ENCODE measurements around the gene PARVG.

The PARVG gene

DNA sequence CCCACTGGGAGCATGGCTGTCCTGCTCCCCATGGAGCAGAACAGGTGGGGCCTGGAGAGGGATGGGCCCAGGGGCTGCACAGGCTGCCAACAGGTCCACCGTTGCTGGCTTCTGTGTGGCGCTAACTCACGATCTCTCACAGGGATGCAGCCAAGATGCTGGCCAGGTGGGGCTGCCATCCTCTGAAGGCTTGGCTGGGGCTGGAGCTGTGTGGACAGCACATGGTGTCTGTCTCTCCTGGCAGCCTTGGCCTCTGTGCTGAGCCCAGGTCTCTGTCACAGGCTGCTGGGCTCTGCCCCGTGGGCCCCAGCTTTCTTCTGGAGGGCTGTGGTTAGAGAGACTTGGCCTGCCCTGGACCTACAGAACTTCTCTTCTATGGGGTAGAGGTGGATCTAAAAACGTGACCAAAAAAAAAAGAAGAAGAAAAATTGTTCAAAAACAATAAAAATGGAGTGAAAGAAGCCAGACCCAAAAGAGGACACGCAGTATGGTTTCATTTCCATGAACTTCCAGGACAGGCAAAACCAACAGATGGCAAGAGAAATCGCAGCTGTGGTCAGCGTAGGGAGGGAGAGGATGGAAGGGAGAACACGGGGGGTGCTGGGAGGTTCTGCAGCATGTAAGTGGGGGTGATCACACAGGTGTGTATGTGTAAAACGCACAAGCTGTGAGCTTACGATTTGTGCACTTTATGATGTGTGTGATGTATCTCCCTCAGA is 12.2 kb downstream of the PARVG start:
- Histone ChIP-seq H3K4me3 (ENCODE audit: low read depth in 1 of 2, low read length in 2 of 2) (no peak overlapping the region), H3K27me3 (ENCODE audit: control insufficient read depth in 1 of 2, insufficient read depth in 2 of 2, low read length in 2 of 2) (no peaks in the 10 kb centered on the region), H3K27ac (ENCODE audit: low read depth, low read length) (no peak overlapping the region), H3K9ac (ENCODE audit: low read depth in 1 of 2, low read length in 2 of 2) (no peak overlapping the region), H3K36me3 (ENCODE audit: control insufficient read depth in 1 of 2, insufficient read depth in 2 of 2, low read length in 2 of 2) (no peaks in the 10 kb centered on the region), H3K4me1 (ENCODE audit: control insufficient read depth in 1 of 2, insufficient read depth in 2 of 2, low read length in 2 of 2) (no peaks in the 10 kb centered on the region), H3K9me3 (ENCODE audit: control insufficient read depth in 1 of 2, low read length in 2 of 2) (no peaks in the 10 kb centered on the region)

DNA sequence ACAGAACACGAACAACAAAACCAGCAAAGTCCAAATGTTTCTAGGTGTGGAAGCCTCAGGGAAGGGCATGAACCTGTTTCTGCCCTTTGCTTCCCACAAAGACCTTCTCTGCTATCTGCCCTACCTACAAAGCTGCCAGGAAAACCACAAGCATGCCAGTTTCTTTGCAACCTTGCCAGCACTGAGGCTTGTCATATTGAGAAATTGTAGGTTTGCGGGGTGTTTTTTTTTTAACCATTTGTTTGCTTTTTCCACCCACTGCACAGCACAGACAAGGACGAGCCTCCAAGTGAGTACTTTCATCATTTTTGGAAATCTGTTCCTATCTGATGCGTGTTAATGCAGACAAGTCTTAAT is 12.8 kb downstream of the PARVG start:
- H3K9ac ChIP-seq (ENCODE audit: low read depth in 1 of 2, low read length in 2 of 2), result no peak overlapping the region
- H3K27ac ChIP-seq (ENCODE audit: low read depth, low read length), result no peak overlapping the region
- H3K36me3 ChIP-seq (ENCODE audit: control insufficient read depth in 1 of 2, insufficient read depth in 2 of 2, low read length in 2 of 2), result no peaks in the 10 kb centered on the region
- H3K9me3 ChIP-seq (ENCODE audit: control insufficient read depth in 1 of 2, low read length in 2 of 2), result no peaks in the 10 kb centered on the region
- no peak overlapping the region for H3K4me3 ChIP-seq (ENCODE audit: low read depth in 1 of 2, low read length in 2 of 2)
- H3K27me3 ChIP-seq (ENCODE audit: control insufficient read depth in 1 of 2, insufficient read depth in 2 of 2, low read length in 2 of 2), result no peaks in the 10 kb centered on the region
- no peaks in the 10 kb centered on the region for H3K4me1 ChIP-seq (ENCODE audit: control insufficient read depth in 1 of 2, insufficient read depth in 2 of 2, low read length in 2 of 2)

DNA sequence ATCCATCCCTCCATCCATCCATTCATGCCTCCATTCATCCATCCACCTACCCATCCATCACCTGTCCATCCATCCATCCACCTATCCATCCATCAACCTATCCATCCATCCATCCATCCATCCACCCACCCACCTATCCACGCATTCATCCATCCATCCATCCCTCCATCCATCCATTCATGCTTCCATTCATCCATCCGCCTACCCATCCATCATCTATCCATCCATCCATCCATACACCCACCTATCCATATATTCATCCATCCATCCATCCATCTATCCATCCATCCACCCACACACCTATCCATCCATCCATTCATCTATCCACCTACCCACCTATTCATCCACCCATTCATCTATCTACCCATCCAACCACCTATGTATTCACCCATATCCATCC is 13.8 kb downstream of the PARVG start:
- H3K4me1 ChIP-seq (ENCODE audit: control insufficient read depth in 1 of 2, insufficient read depth in 2 of 2, low read length in 2 of 2), result no peaks in the 10 kb centered on the region

DNA sequence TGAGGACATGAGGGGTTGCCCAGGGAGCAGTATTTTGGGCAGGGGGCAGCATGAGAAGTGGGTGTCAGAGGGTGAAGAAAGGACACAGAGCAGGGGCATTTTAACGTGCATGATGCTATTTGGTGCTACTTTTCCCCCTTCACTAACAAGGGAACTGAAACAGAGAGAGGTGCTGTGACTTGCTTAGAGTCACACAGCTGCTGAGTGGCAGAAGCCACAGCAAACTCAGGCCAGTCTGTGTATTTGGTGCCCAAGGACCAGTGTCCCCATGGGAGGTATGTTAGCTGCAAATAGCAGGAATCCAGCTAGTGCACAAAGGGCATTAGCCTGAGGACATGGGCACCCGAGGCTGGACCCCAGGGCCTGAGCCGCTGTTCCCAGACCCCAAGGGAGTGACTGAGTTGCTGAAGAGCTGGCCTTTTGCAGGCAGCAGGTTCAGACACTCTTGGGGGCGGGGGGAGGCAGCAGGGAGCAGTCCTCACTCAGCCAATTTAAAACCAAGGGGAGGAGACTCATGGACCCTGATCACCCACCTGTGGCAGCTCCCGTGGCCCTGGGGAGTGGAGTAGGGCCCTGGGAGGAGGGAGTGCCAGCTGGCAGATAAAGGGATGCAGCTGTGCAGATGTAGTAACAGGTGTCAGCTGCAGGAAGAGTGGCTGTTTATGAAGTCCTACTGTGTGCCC is 14.6 kb downstream of the PARVG start:
- H3K9ac ChIP-seq (ENCODE audit: low read depth in 1 of 2, low read length in 2 of 2), result no peak overlapping the region
- H3K4me1 ChIP-seq (ENCODE audit: control insufficient read depth in 1 of 2, insufficient read depth in 2 of 2, low read length in 2 of 2), result no peaks in the 10 kb centered on the region
- H3K36me3 ChIP-seq (ENCODE audit: control insufficient read depth in 1 of 2, insufficient read depth in 2 of 2, low read length in 2 of 2), result no peaks in the 10 kb centered on the region
- no peaks in the 10 kb centered on the region for H3K9me3 ChIP-seq (ENCODE audit: control insufficient read depth in 1 of 2, low read length in 2 of 2)
- H3K4me3 ChIP-seq (ENCODE audit: low read depth in 1 of 2, low read length in 2 of 2), result no peak overlapping the region
- H3K27me3 ChIP-seq (ENCODE audit: control insufficient read depth in 1 of 2, insufficient read depth in 2 of 2, low read length in 2 of 2), result no peaks in the 10 kb centered on the region
- H3K27ac ChIP-seq (ENCODE audit: low read depth, low read length), result no peak overlapping the region

More for the DNA sequence above, 13.8 kb downstream of the PARVG start:
- Histone ChIP-seq H3K27ac (ENCODE audit: low read depth, low read length) (no peak overlapping the region), H3K9me3 (ENCODE audit: control insufficient read depth in 1 of 2, low read length in 2 of 2) (no peaks in the 10 kb centered on the region), H3K9ac (ENCODE audit: low read depth in 1 of 2, low read length in 2 of 2) (no peak overlapping the region), H3K36me3 (ENCODE audit: control insufficient read depth in 1 of 2, insufficient read depth in 2 of 2, low read length in 2 of 2) (no peaks in the 10 kb centered on the region), H3K27me3 (ENCODE audit: control insufficient read depth in 1 of 2, insufficient read depth in 2 of 2, low read length in 2 of 2) (no peaks in the 10 kb centered on the region), H3K4me3 (ENCODE audit: low read depth in 1 of 2, low read length in 2 of 2) (no peak overlapping the region)

DNA sequence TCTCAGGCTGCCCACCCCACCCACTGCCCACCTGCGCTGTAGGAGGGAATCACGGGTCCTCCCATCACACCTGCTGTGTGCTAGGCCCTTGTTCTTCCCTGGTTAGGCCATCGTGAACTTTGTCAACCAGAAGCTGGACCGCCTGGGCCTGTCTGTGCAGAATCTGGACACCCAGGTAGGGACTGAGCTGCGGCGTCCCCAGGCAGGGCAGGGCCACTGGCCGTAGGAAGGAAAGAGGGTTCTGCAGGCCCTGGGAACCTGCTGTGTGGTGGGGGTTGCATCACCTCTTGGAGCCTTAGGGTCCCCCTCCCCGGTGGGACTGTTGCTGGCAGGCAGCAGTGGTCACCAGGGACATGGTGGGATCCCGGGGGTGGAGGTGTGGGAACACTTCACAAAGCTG is 15.5 kb downstream of the PARVG start:
- no peak overlapping the region for H3K27ac ChIP-seq (ENCODE audit: low read depth, low read length)
- no peaks in the 10 kb centered on the region for H3K36me3 ChIP-seq (ENCODE audit: control insufficient read depth in 1 of 2, insufficient read depth in 2 of 2, low read length in 2 of 2)
- no peak overlapping the region for H3K9ac ChIP-seq (ENCODE audit: low read depth in 1 of 2, low read length in 2 of 2)
- H3K4me3 ChIP-seq (ENCODE audit: low read depth in 1 of 2, low read length in 2 of 2), result no peak overlapping the region
- no peaks in the 10 kb centered on the region for H3K9me3 ChIP-seq (ENCODE audit: control insufficient read depth in 1 of 2, low read length in 2 of 2)
- no peaks in the 10 kb centered on the region for H3K4me1 ChIP-seq (ENCODE audit: control insufficient read depth in 1 of 2, insufficient read depth in 2 of 2, low read length in 2 of 2)
- no peaks in the 10 kb centered on the region for H3K27me3 ChIP-seq (ENCODE audit: control insufficient read depth in 1 of 2, insufficient read depth in 2 of 2, low read length in 2 of 2)

DNA sequence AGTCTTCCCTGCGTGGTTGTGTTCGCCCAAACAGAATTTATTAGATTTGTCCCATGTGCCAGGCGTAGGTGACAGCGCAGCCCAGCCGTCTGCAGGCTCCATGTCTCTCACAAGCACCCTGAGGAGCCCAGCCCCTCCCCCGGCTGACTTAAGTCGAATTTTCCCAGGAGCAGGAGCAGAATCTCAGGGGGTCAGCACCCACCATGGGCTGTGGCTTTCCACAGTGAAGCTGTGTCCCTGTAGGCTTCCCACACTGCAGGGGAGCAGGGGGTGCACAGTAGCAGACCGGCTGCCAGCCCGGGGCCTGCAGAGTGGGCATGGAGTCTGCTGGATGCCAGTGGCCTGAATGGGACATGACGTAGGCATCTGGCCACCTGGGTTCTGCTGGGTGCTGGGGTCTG is 16.0 kb downstream of the PARVG start:
- no peaks in the 10 kb centered on the region for H3K4me1 ChIP-seq (ENCODE audit: control insufficient read depth in 1 of 2, insufficient read depth in 2 of 2, low read length in 2 of 2)
- no peaks in the 10 kb centered on the region for H3K27me3 ChIP-seq (ENCODE audit: control insufficient read depth in 1 of 2, insufficient read depth in 2 of 2, low read length in 2 of 2)
- no peak overlapping the region for H3K9ac ChIP-seq (ENCODE audit: low read depth in 1 of 2, low read length in 2 of 2)
- no peaks in the 10 kb centered on the region for H3K9me3 ChIP-seq (ENCODE audit: control insufficient read depth in 1 of 2, low read length in 2 of 2)
- H3K36me3 ChIP-seq (ENCODE audit: control insufficient read depth in 1 of 2, insufficient read depth in 2 of 2, low read length in 2 of 2), result no peaks in the 10 kb centered on the region
- no peak overlapping the region for H3K4me3 ChIP-seq (ENCODE audit: low read depth in 1 of 2, low read length in 2 of 2)
- no peak overlapping the region for H3K27ac ChIP-seq (ENCODE audit: low read depth, low read length)

DNA sequence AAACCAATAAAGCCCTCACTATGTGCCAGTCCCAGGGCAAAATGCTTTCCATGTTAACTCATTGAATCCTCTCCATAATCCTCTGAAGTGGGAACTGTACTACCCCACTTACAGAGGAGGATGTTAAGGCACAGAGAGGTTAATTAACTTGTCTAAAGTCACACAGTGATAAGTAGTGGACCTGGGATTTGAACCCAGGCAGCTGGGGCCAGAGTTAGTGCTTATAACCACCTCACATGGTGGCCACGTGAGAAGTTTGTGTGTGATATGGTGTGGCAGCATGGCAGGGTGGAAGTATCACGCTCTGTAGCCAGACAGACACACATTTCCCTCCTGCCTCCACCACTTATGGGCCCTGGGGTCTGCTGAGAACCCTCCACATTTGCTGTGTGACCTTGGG is 16.5 kb downstream of the PARVG start:
- Histone ChIP-seq H3K36me3 (ENCODE audit: control insufficient read depth in 1 of 2, insufficient read depth in 2 of 2, low read length in 2 of 2) (no peaks in the 10 kb centered on the region), H3K9me3 (ENCODE audit: control insufficient read depth in 1 of 2, low read length in 2 of 2) (no peaks in the 10 kb centered on the region), H3K27ac (ENCODE audit: low read depth, low read length) (no peak overlapping the region), H3K4me1 (ENCODE audit: control insufficient read depth in 1 of 2, insufficient read depth in 2 of 2, low read length in 2 of 2) (no peaks in the 10 kb centered on the region), H3K27me3 (ENCODE audit: control insufficient read depth in 1 of 2, insufficient read depth in 2 of 2, low read length in 2 of 2) (no peaks in the 10 kb centered on the region), H3K9ac (ENCODE audit: low read depth in 1 of 2, low read length in 2 of 2) (no peak overlapping the region), H3K4me3 (ENCODE audit: low read depth in 1 of 2, low read length in 2 of 2) (no peak overlapping the region)

DNA sequence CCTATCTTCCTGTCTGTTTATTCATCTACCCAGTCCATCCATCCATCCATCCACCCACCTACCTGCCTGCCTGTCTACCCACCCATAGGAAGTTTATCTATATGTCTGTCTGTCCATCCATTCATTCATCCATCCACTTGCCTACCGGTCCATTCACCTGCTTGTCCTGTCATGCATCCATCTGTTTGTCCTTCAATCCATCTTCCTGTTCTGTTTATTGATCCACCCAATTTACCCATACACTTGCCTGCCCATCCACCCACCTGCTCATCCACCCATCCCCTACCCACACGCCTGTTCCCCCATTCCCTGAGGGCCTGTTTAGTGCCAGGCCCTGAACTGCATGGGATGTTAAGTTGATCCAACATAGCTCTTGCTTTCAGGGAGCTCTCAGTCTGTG is 18.4 kb downstream of the PARVG start:
- Histone ChIP-seq H3K9me3 (ENCODE audit: control insufficient read depth in 1 of 2, low read length in 2 of 2) (no peaks in the 10 kb centered on the region), H3K36me3 (ENCODE audit: control insufficient read depth in 1 of 2, insufficient read depth in 2 of 2, low read length in 2 of 2) (no peaks in the 10 kb centered on the region), H3K9ac (ENCODE audit: low read depth in 1 of 2, low read length in 2 of 2) (no peak overlapping the region), H3K4me3 (ENCODE audit: low read depth in 1 of 2, low read length in 2 of 2) (no peak overlapping the region), H3K27ac (ENCODE audit: low read depth, low read length) (no peak overlapping the region), H3K27me3 (ENCODE audit: control insufficient read depth in 1 of 2, insufficient read depth in 2 of 2, low read length in 2 of 2) (no peaks in the 10 kb centered on the region), H3K4me1 (ENCODE audit: control insufficient read depth in 1 of 2, insufficient read depth in 2 of 2, low read length in 2 of 2) (no peaks in the 10 kb centered on the region)

DNA sequence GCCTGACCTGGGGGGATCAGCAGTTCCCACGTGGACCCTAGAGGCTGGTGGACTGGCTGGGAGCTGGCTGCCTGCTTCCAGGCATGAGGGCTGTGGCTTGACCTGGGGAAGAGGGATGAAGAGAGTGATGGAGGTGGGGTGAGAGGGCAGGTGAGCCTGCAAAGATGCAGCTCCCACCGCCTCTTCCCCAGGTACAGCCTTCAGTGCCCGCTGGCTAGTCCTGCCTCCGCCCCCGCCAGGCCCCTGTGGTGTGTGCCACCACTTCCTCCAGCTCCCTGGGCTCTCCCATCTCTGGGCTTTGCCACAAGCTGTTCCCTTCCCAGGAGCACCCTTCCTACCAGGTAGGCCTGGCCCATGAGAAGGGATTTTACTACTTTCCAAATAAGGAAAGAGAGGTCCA is 19.1 kb downstream of the PARVG start:
- H3K36me3 ChIP-seq (ENCODE audit: control insufficient read depth in 1 of 2, insufficient read depth in 2 of 2, low read length in 2 of 2), result no peaks in the 10 kb centered on the region
- no peaks in the 10 kb centered on the region for H3K4me1 ChIP-seq (ENCODE audit: control insufficient read depth in 1 of 2, insufficient read depth in 2 of 2, low read length in 2 of 2)
- no peak overlapping the region for H3K4me3 ChIP-seq (ENCODE audit: low read depth in 1 of 2, low read length in 2 of 2)
- no peak overlapping the region for H3K27ac ChIP-seq (ENCODE audit: low read depth, low read length)
- no peaks in the 10 kb centered on the region for H3K27me3 ChIP-seq (ENCODE audit: control insufficient read depth in 1 of 2, insufficient read depth in 2 of 2, low read length in 2 of 2)
- no peak overlapping the region for H3K9ac ChIP-seq (ENCODE audit: low read depth in 1 of 2, low read length in 2 of 2)
- H3K9me3 ChIP-seq (ENCODE audit: control insufficient read depth in 1 of 2, low read length in 2 of 2), result no peaks in the 10 kb centered on the region

DNA sequence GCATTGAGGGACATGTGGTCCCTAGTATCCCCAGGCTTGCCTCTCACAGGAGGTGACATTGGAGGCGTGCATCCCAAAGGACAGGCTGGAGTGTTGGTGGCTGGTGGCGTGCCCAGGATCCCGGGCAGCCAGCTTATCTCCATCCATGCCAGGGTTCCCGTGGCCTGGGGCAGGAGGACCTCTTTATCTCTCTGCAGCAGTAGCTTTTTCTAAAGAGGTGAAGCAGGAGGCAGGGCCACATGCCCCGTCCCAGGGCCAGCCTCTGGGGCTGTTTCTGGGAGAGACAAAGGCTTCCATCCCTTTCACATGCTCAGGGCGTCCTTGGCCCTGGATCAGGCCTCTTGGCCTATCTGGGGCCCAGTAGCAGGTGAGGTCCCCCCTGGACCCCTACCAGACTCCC is 19.7 kb downstream of the PARVG start:
- Histone ChIP-seq H3K9me3 (ENCODE audit: control insufficient read depth in 1 of 2, low read length in 2 of 2) (no peaks in the 10 kb centered on the region), H3K4me3 (ENCODE audit: low read depth in 1 of 2, low read length in 2 of 2) (no peak overlapping the region), H3K27ac (ENCODE audit: low read depth, low read length) (no peak overlapping the region), H3K27me3 (ENCODE audit: control insufficient read depth in 1 of 2, insufficient read depth in 2 of 2, low read length in 2 of 2) (no peaks in the 10 kb centered on the region), H3K36me3 (ENCODE audit: control insufficient read depth in 1 of 2, insufficient read depth in 2 of 2, low read length in 2 of 2) (no peaks in the 10 kb centered on the region), H3K9ac (ENCODE audit: low read depth in 1 of 2, low read length in 2 of 2) (no peak overlapping the region), H3K4me1 (ENCODE audit: control insufficient read depth in 1 of 2, insufficient read depth in 2 of 2, low read length in 2 of 2) (no peaks in the 10 kb centered on the region)

Measured in duodenal mucosa (tissue), 2 donors.